CD4-positive, alpha-beta T cell treated with Interleukin-1 beta for 1 hour (primary cell): ENCODE data around the gene CLPX.
"Not testable (repeated sequence)": the region's sequence is repeated elsewhere in the genome, so short reads cannot be mapped to it uniquely, and the experiment has no call there.

Experiments used
- DNase-seq, 2 donors: peaks; one replicate each; pipeline ENCODE4 v3.0.0-alpha.2; 2020 to 2022

Gene CLPX

GRCh38 chr15:65165875-65166274 lies 19.3 kb downstream of the CLPX start:
- no peak for DNase-seq

DNA sequence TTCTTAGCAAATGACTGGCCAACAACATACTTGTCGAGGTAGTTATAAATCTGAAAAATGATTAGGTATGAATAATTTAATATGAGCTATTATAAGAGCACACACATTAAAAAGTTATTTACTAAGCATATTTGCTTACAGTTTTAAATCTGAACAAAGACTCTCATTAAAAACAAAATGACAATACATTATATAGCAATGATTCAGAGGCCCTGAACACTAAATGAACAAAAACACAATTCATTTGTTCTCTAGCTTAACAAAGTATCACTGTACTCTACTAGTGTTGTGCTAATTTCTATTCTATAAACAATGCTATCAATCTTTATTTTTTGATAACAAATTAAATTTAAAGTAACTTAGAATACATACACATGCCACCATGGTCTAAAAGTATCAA lies 21.0 kb downstream of the CLPX start:
- no peak for DNase-seq

DNA sequence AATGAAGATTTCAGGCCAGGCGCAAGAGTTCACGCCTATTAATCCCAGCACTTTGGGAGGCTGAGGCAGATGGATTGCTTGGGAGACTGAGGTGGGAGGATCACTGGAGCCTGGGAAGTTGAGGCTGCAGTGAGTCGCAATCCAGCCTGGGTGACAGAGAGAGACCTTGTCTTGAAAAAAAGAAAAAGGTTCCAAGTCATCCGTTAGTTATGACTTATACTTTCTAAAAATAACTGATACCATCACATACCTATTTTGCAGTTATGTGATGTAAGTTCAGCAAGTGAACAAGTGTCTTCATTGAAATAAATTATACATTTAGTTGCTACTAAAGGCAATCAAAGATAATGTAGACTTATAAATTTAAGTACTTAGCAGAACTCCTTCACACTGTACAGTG lies 22.1 kb downstream of the CLPX start:
- no peak for DNase-seq

- DNase-seq = no peak
Observed at GRCh38 chr15:65156692-65157091, 28.4 kb downstream of the CLPX start.

GRCh38 chr15:65154720-65155119 lies 30.4 kb downstream of the CLPX start:
- DNase-seq = no peak

DNA sequence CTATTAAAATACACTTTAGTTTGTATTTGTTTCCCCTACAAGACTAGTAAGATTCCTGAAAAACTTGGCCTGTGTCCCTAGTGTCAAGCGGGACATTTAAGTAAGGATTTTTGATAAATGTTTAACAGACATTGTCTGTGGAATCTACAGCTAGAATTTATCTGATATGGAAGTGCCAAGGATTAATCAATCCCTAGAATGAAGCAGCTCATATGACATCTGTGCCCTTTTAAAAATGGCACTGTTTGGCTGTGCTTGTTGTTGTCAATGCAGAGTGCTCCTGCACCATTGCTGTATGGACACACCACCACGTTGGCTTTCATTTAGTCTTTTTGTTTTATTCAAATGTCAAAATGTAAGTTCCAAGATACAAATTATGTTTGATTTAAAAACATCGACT lies 37.2 kb downstream of the CLPX start:
- no peak for DNase-seq

- DNase-seq = no peak
Observed at GRCh38 chr15:65146438-65146837, 38.7 kb downstream of the CLPX start.

- DNase-seq = not testable (repeated sequence)
Observed at GRCh38 chr15:65138631-65139030, 46.5 kb downstream of the CLPX start.

GRCh38 chr15:65137893-65138292 lies 47.2 kb downstream of the CLPX start:
- not testable (repeated sequence) for DNase-seq

GRCh38 chr15:65137089-65137488 lies 48.1 kb downstream of the CLPX start:
- not testable (repeated sequence) for DNase-seq

DNA sequence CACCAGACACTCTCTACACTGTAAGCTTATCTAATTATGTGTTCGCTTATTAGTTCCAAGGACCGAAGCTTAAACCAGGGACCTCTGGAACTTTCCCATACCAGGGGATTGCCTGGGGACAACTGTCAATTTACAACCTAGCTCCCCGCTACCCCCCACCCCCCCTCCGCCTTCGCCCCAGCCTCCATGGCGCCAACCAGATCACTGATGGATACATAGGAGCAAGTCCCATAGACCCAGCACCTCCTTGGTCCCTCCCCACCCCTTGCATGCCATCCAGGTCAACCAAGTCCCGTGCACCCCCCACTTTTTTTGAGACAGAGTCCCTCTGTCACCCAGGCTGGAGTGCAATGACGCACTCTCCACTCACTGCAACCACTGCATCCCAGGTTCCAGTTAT lies 50.6 kb downstream of the CLPX start:
- DNase-seq = no peak

- peak; percentile 87 to 89 for DNase-seq
Observed at GRCh38 chr15:65133548-65134200, 51.5 kb downstream of the CLPX start, which contains the start of gene PDCD7. TSS of gene PDCD7 (minus strand) at chr15:65133808. CDS start at chr15:65133781, 27 bp downstream.

- DNase-seq = peak; percentile 7 to 13
Observed at GRCh38 chr15:65132878-65133547, 52.1 kb downstream of the CLPX start.

DNA sequence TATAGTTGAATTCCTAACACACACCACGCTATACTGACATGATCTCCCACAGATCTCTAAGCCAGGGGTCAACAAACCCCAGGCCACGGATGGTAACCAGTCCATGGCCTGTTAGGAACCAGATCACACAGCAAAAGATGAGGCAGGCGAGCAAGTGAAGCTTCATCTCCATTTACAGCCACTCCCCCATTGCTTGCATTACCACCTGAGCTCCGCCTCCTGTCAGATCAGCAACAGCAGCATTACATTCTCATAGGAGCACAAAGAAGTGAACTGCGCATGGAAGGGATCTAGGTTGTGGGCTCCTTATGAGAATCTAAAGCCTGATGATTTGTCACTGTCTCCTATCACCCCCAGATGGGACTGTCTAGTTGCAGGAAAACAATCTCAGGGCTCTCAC lies 54.2 kb downstream of the CLPX start:
- no peak for DNase-seq

DNA sequence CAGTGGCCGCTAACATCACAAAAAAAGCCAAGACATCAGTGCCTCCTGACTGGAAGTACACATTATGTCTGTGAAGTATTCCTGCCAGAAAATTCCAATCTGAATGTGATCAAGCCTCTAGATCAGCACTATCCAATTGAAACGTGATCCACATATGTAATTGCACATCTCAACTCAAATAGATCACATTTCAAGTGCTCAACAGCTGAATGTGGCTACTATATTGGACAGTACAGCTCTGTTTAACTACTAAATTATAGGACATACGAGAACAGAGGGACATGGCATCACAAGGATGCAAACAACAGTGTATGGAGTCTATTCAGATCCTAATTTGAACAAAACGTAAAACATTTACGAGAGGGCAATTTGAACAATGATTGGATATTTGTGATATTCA lies 69.6 kb downstream of the CLPX start:
- no peak for DNase-seq

DNA sequence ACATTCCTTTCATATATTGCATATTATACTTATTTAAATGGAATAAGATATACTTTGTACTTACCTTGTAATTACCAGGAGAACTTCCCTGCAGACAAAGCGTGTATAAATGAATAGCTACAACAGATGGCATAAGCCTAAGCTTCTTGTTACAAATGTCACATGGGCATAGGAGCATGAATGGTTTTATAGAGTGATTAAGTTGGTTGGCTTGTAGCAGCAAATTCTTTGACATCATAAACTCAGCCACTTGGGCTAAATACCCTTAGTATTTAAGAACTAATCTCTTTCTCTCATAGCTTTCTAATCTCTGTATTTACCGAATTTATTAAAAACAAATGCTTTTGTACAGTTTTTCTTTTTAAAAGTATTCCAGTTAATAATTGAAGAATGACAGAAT lies 70.1 kb downstream of the CLPX start, which contains the start of gene UBAP1L:
Gene UBAP1L, minus strand, starts transcription at position 115 of the 400 bp plus-strand sequence. CDS start 8,985 bp downstream, outside the sequence.
- DNase-seq = no peak

- no peak for DNase-seq
Observed at GRCh38 chr15:65110676-65111292, 74.4 kb downstream of the CLPX start.

GRCh38 chr15:65106011-65106590 lies 79.0 kb downstream of the CLPX start:
- DNase-seq = no peak

GRCh38 chr15:65105038-65105437 lies 80.1 kb downstream of the CLPX start:
- no peak for DNase-seq

DNA sequence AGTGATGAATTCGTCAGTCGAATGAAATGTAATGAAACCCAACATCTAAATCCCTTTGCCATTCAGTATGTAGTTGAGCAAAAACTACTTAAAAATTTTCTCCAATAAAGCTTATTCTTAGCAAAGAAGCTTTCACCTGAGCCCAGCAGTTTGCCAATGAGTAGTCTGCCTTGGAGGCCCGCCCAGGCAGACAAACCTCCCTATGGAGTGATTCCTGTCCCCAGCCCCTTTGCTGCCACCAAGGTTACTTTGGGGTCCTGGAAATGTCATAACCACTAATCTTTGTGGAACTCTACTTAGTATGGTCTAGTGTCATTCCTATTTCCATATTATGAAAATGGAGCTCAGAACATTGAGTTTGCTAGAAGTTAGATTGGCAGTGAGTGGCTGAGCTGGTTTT lies 82.2 kb downstream of the CLPX start:
- DNase-seq = no peak

DNA sequence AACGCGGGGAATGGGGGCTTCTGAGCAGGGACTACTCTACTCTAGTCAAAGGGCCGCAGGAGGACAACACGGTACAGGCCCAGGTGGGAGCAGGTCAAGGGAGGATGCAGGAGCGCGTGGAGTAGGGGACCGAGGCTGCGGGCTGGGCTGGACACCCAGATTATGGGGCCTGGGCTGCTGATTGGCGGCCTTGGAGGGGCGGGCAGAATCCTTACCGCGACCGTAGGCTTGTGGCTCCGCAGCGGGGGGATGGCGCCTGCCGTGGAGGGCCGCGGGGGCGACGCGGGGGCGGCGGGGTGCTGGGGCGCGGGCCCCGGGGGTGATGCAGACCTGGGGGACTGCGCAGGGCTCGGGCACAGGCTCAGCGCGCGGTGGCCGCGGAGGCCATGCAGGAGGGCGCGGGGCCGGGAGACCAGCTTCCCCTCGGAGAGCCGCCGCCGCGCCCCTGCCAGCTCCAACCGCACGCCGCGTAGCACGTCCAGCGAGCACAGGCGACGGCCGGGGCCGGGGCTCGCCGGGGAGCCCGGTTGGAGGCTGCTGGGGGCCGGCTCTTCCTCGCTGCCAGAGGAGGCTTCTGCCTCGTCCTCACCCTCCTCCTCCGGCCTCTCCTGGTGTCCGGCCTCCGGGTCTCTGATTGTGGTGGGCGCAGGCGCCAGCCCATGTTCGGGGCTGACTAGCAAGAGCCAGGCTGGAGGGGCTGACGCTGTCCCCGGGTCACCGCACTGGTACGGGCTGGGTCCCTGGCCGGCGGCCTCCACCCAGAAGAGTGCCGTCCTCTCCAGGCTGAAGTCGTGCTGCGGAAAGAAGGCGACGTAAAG lies 83.0 kb downstream of the CLPX start:
- no peak for DNase-seq

DNA sequence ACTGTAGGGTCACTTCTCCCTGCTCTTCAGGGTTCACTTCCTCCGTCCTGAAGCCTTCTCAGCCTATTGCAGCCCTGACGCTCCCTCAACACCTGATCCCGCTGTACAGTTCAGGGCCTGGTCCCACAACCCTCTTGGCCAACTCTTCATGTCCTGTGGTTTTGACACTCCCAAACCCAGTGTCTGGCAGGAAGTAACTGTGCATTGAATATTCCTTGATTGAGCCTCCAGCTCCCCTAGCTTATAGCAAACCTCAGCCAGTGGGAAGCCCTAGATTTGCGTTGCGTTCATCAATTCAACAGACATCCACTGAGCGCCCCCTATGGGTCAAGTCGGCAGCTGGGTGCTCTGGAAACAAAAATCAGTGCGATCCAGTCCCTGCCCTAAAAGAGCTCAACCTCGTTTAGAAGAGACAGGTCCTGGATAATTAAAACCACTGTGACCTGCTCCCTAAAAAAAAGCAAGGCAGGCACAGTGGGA lies 83.7 kb downstream of the CLPX start:
- peak; percentile 40 to 50 for DNase-seq

- DNase-seq = no peak
Observed at GRCh38 chr15:65100442-65100841, 84.7 kb downstream of the CLPX start.
